HG03135 (cell line): ENCODE measurements around the gene EVPL.

Experiments
- ATAC-seq: cut with Tn5 transposase; IDR thresholded peaks from one replicate; pipeline ENCODE4 v1.9.1; 2021; ENCODE audit warnings: mild to moderate bottlenecking, moderate library complexity; ENCODE audit not compliant: unreplicated experiment

Gene EVPL

DNA sequence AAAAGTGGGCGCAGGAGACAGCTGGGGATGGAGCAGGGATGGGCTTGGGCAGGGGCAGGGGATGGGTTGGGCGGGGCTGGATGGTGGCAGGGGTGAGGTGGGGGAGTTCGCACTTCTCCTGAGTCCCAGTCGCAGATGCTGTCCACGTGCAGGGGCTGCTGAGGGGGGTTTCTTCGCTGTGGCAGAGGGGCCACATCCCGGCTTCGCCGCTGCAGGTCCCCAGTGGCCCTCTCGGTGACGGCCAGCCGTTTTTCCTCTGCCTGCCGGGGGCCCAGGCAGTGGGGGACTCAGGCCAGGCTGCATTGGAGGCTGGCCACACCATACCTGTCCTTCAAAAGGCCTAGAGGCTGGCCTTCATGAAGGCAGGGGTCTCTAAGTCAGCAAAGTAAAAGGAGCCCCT is 8.3 kb downstream of the EVPL start:
- ATAC-seq, result no peak

DNA sequence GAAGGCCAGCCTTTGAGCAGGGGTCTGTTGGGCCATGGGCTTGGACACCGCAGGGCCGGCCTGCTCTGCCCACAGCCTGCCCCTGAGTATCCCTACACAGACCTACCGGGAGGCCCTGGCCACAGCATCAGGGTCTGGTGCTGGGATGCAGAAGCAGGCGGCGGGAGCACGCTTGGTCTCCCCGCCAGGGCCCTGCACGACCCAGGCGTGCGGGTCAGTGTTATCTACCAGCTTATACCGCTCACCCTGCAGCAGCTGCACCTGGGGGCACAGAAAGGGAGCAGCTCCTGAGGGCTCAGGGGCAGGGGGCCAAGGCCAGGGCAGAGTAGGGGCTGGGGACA is 8.8 kb downstream of the EVPL start:
- no peak for ATAC-seq

DNA sequence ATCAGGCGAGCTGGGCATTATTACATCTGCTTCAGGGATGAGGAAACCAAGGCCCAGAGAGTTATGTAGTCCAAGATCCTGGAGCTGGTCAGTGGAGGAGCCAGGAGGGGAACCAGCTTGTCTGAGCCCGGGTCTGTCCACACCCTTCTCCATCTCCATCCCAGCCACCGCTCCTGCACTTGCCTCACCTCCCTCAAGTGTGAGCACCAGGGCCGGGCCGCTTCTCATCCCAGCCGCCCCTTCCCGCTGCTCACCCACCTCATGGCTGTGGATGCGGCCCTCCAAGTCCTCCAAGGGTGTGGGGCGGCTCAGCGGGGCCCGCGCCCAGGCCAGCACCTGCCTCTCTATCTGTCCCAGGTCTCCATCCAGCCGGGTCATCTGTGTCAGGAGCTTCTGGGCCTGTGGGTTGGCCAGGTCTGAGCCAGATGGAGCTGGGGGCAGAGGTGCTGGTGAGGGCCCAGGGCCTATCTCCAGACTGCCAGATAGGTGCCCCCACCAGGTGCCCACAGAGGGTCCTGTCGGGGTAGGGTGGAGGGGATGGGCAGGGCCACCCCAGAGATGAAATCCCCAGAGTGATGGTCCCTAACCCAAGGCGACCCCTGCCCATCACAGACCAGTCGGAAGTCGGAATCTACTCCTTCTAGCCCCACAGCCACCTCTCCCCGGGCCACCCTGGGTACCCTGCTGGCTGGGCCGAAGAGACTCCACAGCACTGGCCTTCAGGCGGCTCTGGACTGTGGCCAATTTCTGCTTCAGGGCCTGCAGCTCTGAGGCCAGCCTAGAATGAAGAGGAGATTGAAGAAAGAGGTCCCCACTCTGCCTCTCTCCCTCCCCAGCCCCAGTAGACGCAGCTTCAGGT is 9.4 kb downstream of the EVPL start:
- no peak for ATAC-seq

DNA sequence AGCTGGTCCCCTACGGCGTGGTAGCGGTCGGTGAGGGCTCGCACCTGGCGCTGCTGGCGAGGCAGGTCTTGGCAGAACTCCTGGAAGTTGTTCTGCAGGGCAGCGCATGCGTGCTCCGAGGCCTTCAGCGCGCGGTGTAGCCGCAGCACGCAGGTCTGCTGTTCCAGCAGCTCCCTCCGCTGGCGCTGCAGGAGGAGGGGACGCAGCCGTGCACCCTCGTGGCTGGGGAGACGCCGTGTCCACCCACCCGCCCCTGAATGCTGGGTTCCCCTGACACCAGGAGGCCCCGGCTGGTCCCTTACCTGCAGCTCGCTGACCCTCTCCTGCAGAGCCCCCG is 12.2 kb downstream of the EVPL start:
- no peak for ATAC-seq

DNA sequence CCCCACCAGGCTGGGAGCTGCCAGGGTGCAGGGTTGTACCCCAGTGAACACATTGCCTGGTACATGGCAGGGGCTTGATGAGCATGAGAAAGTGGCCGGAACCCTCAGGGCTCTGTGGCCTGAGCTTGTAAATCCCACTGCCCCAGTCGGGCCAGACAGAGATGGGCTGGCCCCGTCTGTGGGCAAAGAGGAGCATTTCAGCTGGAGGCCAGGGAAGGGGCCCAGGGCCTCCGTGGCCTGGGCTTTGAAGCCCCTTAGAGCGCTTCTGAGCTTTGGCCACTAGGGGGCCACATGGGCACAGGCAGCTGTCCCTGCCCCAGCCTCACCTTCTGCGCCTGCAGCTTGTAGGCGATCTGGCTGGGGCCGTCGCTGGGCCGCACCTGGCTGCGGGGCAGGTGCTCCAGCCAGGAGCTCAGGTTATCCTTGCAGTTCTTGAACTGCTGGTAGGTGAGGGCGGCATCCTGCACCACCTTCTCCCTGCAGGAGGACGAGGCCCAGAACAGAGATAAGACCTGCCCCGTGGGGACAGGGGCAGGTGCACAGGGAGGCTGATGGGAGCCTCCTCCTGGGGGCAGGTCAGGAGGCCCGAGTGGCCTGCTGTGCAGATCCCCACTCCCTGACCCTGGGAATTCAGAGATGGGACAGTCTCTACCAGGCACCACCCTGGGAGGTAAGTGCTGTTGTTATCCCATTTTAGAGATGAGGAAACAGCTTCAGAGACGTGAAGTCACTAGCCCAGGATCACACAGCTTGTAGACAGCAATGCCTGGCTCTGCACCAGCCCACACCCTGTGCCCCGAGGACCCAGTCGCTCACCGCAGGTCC is 12.8 kb downstream of the EVPL start:
- ATAC-seq, result no peak

DNA sequence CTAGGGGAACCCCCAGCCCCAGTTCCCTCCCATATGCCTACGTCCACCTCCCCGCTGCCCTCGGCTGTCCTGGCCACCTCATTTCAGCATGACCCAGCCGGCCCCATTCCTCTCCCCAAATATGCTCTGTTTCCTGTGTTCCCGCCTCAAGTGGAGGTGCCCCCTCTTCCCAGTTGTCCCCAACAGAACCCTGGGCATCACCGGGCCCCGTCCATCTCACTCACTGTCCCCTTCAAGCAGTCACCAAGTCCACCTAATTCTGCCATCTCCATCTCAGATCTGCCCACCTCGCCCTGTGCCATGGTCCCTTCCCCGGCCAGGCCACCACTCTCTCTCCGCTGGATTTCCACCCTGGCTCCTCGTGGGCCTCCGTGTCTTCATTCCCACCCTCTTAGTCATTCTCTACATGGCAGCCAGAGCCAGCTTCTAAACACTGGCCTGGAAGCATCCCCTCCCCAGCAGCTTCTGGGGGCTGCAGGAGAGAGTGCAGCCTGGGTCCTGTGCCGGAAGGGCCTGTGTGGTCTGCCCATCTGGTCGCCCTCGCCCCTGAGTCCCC is 13.7 kb downstream of the EVPL start:
- ATAC-seq, result no peak

DNA sequence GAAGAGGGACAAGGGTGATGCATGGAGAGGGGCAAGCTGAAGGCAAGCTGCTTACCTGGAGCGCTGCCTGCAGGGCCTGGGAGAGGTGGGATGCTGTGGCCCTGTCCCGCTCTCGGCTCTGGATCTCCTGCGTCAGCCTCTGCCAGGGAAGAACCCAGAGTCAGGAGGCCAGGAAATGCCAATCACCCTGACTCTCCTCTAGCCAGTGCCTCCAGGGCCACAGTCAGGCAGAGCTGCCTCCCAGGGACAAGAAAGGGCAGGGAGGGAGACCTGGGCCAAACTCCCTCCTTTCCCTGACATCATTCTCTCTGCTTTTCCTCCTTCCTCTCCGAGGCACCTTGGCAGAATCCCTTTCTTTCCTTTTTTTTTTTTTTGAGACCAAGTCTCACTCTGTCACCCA is 15.2 kb downstream of the EVPL start:
- ATAC-seq, result no peak

DNA sequence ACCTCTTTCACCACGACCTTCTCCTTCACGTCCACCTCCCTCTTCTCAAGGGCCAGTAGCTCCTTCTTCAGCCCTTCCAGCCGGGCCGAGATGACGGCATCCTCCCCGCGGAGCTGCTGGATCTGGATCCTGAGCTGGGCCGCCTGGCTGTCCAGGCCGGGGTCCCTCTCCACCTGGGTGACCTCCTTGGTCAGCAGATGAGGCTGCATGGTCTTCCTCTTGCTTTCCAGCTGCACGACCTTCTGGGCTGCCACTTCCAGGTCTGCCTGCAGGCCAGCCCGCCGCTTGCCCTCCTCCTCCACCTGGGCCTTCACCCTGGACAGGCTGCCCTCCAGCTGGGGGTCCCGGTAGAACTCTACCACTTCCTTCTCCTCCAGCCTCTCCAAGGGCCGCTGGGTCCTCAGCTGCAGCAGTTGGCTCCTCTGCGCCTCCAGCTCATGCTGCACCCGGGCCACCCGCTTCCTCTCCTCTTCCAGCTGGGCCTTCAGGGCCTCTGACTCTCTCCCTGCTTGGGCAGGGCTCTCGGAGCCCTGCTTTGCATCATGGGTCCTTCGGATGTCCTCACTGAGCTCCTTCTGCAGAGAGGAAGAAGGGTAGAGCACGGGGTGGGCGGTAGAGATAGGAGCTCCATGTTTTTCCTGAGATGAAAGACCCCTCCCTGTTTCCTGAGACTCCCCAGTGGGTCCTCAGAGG is 17.0 kb downstream of the EVPL start:
- no peak for ATAC-seq

DNA sequence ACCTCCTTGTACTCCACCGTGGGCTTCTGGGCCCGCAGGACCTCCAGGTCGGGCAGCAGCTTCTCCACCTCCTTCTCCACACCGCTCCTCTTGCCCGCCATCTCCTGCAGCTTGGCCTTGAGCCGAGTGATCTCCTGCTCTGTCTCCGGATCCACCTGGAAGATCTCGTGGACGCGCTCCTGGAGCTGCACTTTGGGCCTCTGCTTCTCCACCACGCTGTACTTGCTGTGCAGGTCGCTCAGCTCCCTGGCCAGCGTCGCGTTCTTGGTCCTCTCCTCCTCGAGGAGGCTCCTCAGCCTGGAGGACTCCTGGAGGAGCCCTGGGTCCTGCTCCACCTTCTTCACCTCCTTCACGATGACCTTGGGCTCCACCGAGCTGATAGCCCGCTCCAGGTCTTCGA is 17.7 kb downstream of the EVPL start:
- ATAC-seq, result no peak

DNA sequence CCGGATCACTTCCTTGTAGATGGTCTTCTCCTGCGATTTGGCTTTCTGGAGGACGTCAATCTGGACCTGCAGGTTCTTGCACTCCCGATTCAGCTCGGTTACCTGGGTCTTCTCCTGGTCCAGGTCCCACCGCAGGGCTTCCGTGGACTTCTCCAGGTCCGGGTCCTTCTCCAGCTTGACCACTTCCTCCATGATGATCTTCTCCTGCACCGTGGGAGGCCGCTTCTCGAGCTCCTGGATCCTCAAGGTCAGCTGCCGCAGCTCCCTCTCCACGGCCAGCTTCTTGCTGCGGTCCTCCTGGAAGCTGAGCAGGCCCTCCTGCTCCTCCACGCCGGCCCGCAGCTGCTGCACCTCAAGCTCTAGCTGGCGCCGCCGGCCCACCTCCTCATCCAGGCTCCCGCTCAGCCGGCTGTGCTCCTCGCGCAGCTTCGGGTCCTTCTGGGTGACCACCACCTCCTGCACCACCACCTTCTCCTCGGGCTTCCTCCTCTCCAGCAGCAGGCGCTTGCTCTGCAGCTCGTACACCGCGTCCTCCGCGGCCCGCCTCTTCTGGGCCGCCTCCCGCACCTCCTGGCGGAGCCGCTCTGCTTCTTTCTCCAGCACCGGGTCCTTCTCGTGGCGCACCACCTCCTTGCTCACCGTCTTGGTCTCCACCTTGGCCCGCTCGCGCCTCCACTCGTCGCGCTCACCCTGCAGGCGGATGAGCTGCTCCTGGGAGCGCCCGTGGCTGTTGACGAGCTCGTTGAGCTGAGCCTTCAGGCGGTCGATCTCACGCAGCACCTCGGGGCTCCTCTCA is 18.3 kb downstream of the EVPL start:
- no peak for ATAC-seq

DNA sequence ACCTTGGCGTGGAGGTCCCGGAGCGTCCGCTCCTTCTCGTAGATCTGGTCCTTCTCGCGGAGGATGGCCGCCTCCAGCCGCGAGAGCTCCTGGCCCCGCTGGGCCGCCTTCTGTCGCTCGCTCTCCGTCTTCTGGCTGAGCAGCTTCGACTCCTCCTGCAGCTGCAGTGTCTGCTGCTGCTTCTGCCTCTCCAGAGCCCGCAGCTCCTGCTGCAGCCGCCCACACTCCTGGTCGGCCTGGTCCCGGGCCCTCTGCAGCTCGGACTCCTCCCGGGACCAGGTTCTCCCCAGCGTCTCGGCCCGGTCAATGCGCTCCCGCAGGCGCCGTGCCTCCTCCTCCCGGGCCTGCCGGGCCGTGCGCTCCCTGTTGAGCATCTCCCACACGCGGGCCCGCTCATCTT is 18.9 kb downstream of the EVPL start:
- ATAC-seq, result no peak

DNA sequence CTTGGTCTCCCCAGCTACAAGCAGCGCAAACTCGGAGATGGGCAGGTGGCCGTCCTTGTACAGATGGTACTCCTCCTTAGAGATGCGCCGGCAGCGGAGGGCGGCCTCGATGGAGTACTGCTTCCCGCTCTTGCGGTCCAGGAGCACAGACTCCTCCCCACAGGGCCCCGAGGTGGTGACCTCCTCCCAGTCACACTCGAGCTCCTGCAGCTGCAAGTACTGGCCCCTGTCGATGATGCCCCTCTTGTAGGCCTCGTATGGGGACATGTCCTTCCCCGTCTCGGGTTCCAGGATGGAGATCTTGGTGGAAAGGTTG is 19.3 kb downstream of the EVPL start:
- ATAC-seq, result no peak

DNA sequence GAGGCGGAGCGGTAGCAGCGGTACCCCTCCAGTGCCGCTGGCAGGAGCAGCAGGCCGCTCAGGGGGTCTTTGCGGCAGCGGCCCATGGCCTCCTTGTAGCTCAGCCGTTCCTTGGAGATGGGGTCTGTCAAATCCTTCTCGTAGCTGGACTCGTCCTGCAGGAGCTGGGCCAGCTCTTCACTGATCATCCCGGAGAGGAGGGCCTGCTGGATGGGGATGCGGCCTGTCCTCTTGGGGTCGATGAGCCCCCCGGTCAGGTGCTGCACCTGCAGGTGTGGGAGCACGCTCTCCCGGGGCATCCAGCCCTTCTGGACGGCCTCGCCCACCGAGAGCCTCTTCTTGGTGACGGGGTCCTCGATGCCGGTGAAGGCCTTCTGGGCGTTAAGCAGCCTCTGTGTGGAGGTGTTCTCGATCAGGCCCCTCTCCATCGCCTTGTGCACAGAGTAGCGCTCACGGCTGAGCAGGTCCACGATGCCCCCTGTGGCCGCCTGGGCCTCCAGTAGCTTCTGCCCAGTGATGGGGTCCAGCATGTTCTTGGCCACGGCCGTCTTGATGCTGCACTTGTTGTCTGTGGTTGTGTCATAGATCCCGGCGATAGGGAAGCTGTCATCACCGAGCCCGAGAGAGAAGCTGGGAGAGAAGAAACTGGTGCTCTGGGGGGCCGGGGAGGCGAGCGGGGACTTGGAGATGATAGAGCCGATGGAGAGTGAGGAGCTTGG is 19.8 kb downstream of the EVPL start:
- no peak for ATAC-seq

DNA sequence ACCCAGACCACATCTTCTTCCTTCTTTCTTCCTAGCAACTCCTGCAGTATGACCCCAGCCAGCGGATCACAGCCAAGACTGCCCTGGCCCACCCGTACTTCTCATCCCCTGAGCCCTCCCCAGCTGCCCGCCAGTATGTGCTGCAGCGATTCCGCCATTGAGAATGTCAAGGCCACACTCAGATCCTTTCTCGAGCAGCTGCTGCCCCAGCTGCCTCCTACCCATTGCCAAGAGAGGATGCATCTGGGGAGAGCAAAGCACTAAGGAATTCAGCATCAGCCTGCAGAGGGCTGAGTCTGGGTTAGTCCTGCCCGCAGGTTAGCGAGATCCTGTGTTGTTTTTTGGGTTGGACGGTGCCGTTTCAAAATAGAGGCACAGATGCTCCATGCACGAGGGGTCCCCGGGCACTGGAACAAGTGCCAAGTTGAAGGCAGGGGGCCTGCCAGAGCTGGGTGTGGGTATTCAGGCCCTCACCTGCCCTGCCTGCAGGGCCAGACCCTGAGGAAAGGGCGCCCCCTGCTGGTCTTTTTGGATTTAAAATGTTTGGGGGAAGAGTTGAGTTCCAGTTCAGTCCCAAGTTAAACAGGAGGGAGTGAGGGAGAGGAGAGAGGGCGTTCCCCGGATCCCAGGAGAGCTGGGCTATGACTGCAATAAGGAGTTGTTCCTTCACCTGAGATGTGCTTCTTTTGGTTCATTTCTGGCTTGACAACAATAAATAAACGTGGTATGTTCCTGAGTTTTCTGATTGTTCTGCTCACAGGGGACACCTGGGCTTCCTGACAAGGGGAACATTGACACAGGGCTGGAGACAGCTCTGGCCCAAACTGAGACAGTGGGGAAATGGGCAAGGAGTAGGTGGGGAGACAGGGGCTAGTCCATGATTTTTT is 21.6 kb downstream of the EVPL start:
- no peak for ATAC-seq

DNA sequence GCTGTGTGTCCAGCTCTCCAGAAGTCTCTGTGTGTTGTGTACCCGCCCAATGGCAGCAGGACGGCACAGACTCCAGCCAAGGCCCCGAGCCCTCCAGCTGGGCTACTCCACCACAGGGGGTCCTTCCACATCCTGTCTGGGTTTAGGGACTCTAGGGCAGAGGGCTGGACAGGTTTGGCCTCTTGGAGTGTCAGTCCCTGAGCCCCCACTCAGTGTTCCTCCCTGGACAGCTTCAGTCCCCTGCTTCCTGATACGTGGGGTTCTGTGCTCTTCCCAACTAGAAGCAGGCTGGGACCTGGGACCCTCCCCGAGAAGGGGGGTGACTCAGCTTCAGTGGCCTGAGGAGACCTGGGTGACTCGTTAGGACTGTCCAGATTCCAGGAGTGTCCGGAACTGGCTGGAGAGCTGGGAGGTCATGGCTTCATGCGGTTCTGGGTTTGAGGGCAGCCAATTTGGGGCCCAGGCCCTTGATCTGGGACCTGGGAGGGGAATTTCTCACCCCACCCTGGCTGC is 22.3 kb downstream of the EVPL start:
- no peak for ATAC-seq

DNA sequence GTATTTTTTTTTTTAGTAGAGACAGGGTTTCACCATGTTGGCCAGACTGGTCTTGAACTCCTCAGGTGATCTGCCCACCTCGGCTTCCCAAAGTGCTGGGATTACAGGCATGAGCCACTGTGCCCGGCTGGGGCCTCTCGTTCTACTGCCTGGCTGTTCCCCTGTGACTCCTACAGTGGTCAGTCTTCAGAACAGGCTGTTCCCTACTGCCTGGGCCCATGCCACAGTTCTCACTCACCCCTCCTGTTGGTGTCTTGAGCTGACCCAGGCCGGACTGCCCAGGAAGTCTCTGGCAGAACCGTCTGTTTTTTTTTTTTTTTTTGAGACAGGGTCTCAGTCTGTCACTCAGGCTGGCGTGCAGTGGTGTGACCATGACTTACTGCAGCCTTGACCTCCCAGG is 23.2 kb downstream of the EVPL start:
- ATAC-seq, result no peak

DNA sequence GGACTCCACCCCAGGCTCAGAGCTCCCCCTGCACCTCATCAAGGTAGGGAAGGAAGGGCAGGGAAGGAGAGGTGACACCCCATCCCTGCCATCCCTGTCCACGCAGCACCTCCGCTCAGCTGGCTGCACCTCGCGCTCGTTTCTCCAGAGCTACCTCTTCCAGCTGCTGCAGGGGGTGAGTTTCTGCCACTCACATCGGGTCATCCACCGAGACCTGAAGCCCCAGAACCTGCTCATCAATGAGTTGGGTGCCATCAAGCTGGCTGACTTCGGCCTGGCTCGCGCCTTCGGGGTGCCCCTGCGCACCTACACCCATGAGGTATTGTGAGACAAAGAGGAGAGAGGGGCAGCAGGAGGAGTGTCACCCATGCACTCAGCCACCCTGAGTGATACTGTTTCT is 25.0 kb downstream of the EVPL start:
- ATAC-seq, result no peak

DNA sequence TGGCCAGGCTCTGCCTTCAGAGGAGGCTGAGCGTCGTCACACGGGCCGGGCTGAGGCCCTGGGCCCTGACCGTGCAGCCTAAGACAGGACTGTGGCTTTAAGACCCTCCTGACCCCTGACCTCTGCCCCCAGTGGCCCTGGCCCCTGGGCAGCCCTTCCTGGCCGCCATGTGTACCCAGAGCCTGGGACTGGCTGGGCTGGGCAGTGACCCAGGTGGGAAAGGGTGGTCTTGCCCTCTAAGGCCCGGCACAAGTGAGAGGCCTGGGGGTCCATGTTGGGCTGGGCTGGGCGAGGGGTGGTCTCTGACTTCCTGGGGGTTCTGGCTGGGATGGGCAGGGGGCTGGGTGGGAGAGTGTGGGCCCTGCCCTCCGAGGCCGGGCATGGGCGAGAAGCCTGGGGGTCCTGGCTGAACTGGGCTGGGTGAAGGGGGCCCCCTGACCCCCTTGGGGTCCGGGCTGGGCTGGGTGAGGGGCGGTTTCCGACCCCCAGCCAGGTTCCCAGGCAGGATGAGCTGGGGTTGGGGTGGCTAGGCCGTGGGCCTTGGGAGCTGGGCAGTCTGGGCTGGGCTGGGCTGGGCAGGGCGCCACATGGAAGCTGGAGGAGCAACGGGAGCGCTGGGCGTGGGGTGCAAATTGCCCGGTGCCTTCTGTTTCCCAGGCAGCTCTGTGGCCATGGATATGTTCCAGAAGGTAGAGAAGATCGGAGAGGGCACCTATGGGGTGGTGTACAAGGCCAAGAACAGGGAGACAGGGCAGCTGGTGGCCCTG is 26.2 kb downstream of the EVPL start, which contains the start of gene CDK3:
Gene CDK3 (plus strand): TSS at position 101 of the 767 bp plus-strand sequence. CDS start 571 bp downstream, at position 672.
- ATAC-seq, result no peak
